HG03558 (cell line): ENCODE data around the gene ELAC1.

Experiments
- ATAC-seq: cut with Tn5 transposase; IDR thresholded peaks from one replicate; pipeline ENCODE4 v1.9.1; 2021; ENCODE audit warnings: moderate number of reproducible peaks; ENCODE audit not compliant: unreplicated experiment; ENCODE audit errors: extremely low read depth

ELAC1 gene

DNA sequence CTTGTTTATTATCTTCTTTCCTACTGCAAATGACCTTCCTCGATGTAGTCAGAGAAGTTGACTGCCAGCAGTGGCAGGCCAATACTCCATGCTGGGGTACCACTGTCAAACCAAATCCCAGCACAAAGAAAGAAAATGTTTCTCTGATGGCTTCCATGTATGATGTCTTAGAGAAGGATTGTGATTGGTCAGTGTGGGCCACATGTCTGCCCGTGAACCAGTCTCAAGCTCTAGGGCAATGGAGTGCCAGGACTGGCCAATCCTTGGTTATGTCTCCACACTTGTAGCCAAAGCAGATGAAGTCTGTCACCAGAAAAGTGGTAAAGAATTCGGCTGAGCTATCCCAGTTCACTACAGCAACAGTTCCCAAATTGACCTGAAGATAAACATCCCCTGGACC, 44.6 kb downstream of the ELAC1 start:
- ATAC-seq = no peak

DNA sequence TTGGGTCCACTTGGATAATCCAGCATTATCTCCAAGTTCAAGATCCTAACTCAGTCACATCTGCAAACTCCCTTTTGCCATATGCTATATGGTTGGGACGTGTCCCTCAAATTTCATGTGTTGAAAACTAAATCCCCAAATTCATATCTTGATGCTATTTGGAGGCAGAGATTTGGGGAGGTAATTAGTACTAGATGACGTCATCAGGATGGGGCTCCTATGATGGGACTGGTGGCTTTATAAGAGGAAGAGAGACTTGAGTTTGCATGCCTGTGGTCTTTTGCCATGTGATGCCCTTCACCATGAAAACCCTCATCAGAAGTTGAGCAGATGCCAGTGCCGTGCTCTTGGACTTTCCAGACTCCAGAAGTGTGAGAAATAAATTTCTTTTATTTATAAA, 45.4 kb downstream of the ELAC1 start:
- ATAC-seq = no peak

DNA sequence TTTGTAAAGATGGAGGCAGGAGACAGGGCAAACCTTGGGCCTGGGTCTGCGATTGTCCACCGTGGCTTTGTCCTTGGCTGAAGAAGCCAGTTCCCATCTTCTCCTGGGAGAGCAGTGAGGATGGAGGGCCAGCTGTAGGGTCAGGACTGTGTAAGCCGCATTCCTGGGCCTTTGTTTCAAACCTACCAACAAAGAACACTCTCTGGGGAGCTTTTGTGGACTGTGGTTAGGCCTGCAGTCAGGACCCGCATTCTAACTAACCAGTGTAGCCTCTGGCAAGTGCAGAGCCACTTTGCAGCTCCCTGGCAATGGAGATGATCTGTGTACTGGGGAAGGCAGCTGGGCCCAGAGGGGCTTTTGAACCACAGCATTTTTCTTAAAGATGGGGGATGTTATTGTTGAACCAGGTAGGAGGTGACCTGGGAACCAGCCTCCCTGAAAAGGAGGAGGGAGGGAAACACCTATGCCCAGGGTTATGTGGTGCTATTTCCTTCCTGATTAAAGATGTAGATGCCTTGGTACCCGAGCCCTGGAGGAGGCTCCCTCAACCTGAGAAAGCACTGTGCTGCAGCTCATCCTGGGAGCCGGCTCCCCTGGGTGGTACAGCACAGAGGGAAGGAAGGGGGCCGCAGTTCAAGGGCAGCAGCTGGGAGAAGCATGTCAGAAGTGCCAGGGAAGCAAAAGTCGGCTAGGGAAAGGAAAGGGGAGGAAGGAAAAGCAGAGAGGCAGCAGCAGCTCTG, 49.5 kb downstream of the ELAC1 start:
- ATAC-seq = no peak

DNA sequence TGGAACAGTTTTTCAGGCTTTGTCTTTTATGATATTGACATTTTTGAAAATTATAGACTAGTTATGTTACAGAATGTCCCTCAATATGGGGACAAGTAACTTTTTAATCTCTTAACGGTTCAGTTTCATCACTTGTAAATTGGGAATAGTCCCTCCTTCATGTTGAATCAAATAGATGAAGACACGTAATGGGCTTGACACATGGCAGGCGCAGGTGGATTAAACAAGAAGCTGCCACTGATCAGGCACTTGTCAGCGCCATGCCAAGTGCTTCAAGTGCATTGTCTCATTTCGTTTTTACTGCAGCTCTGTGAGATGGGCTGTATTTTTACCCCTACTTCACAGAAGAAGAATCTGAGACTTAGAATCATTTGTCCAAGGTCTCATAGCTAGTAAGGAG, 52.7 kb downstream of the ELAC1 start:
- ATAC-seq = no peak

DNA sequence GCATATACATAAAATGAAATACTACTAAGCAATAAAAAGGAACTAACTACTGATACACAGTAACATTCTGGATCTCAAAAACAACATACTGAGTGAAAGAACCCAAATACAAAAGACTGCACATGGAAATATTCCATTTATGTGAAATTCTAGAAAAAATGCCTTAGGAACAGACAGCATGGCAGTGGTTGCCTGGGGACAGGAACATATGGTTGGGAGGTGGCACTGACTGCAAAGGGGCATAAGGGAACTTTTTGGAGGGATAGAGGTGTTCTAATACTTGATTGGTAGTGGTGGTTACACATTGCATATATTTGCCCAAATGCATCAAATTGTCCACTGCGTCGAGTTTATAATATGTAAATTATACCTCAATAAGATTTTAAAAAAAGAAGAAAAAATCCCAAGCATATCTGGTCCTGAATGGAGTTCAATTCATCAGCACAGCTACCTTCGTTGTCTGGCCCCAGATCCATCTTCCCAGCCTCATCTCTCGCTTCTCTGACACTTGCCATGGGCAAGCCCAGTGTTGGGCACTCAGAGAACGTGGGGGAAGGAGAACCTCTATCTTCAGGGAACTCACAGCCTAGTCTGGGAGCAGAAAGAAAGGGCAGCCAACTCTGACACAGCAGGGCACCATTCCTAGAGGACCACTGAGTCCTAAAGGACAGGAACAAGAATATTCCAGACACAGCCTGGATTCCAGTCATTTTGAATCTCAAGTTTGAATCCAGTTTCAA, 53.6 kb downstream of the ELAC1 start:
- no peak for ATAC-seq

DNA sequence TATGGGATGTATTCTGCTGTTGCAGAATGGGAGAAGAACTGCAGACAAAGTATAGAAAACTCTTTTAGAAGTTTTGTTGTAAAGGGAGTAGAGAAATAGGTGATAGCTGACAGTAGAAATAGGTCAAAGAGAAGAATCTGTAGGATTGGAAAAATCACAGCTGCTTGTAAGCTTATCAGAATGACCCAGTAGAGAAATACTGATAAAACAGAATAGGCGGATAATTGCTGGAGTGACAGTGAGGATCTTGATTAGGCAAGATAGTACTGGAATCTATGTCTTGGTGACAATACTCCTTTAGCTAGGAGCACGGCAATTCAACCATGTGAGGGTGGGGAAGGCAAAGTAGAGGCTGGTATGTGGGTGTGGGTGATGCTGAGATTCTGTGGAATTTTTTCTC, 57.7 kb downstream of the ELAC1 start:
- no peak for ATAC-seq

DNA sequence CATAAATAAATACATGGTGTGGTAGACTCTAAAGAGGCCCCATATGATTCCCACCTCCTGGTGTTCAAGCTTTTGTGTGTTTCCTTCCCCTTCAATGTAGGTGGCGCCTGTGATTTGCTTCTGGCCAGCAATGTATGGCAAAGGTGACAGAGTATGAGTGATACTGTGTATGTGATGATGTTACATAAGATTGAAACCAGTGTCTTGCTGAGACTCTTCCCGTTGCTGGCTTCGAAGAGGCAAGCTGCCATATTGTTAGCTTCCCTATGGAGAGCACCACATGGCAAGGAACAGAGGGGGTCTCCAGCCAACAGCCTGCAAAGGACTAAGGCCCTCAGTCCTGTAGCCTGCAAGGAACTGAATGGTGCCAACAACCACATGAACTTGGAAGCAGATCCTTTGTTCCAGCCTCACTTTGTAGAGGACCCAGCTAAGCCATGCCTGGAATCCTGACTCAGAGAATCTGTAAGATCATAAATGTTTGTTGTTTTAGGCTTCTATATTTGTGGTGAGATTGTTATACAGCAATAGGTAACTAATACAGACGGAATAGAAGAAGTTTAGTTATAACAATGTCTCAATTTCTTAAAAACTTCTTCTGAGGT, 60.5 kb downstream of the ELAC1 start:
- ATAC-seq = no peak

DNA sequence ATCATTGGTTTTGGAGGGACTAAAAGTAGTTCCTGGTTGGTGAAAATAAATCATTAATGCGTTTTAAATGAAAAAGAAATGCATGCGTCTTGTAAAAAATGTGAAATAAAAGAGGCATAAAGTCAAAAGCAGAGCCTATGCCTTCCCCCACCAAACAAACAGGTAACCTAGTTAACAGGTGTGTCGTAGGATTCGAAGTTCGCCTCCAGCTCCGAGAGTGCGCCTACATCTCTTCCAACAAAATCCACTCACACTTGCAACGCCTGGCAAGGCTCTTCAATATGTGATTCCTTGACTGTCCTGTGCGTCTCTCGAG, 61.5 kb downstream of the ELAC1 start:
- no peak for ATAC-seq

DNA sequence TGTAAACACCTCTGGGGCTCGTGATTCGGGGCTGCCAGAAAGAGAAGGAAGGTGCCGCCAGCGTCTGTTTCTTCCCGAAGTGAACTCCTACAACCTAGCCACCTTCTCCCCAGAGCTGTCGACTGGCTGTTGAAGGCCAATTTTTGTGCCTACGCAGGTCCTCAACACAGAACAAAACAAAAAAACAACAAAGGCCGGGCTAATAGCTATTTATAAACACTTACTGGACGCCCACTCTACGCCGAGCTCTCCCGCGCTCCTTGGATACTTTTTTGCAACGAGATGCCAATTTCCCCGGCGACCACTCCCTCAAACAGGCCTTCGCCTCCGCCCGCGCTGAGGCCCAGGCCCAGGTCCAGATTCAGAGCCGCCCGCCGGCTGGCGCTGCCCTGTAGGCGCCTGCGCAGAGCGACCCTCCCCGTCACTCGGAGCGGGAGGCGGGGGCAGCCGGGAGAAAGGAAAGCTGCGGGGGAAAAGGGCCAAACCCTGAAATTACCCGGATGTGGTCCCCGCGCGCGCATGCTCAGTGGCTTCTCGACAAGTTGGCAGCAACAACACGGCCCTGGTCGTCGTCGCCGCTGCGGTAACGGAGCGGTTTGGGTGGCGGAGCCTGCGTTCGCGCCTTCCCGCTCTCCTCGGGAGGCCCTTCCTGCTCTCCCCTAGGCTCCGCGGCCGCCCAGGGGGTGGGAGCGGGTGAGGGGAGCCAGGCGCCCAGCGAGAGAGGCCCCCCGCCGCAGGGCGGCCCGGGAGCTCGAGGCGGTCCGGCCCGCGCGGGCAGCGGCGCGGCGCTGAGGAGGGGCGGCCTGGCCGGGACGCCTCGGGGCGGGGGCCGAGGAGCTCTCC, 62.1 kb downstream of the ELAC1 start, which contains the start of gene SMAD4:
Gene SMAD4 (plus strand): TSS at position 520 of the 843 bp plus-strand sequence. CDS start 16,834 bp downstream, outside the sequence.
- ATAC-seq = peak; percentile 50

DNA sequence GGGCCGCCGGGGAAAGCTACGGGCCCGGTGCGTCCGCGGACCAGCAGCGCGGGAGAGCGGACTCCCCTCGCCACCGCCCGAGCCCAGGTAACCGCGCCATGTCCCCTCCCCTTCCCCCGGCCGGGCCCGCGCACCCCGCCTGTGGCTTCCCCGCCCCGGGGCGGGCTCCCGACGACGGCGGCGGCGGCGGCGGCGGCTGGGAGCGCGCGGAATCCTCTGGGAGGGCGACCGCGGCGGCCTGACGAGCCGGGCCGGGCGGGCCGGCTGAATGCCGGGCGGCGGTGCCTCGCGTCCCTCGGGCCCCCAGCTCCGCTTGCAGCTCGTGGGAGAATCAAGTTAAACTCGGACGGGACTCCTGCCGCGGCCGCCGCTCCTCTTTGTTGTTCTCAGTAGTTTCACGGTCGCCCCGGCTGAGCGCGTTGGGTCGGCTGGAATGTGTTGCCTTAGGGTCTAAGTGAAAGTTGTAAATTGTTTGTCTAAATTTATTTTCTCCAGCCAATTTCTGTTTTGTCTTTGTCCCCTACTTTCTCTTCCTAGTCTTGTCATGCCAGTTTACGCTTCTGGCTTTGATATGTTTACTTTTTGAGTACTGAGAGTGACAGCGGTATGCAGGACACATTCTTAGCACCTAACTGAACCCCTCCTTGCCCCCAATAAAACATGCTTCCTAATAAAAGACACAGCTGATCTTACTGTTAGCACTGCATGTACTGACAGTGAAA, 62.9 kb downstream of the ELAC1 start:
- ATAC-seq = peak; percentile 22

DNA sequence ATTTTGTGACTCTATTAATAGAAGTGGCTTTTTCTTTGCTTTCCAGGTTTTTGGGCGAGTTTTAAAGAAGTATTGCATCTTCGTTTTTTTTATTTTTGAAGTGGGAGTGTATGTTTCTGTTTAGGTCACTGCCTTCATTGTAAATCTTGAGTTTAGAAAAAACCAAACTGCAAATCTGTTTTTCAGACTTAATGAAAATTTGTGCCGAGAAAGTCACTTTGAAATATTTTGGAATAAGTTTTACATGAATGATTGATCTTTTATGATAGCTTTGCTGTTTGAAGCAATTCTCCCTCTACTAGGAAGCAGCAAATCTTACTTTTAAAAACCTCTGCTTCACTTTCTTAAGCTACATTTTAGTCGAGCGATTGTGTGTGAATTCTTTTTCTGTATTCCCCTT, 64.4 kb downstream of the ELAC1 start:
- ATAC-seq = no peak

DNA sequence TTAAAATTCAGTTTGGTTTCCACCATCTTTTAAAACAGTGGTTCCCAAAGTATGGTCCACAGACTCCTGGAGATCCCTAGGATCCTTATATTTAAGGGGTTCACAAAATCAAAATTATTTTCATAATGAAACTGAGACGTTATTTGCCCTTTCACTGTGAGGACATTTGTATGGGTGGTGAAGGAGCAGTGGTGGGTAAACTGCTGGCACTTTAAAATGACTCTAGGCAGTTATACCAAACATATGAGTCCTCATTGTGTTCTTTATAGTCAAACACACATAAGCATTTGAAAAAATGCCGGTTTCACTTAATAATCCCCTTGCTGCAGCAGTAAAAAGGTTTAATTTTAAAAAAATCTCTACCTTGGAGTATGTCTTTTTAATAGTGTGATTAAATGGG, 69.4 kb downstream of the ELAC1 start:
- no peak for ATAC-seq
